Measurements from ENCODE around the gene WRNIP1. TPM values are rescaled to one million over a fixed set of nuclear protein-coding genes. Genes with fewer than 3 reads are reported as not detected.
A peak's percentile ranks its signal among the peaks of the same experiment; 100 is the strongest.

Gene WRNIP1
- total RNA-seq, 4 donors from 2014 or later = 34.1 to 50.5 (median 41.7) TPM

DNA sequence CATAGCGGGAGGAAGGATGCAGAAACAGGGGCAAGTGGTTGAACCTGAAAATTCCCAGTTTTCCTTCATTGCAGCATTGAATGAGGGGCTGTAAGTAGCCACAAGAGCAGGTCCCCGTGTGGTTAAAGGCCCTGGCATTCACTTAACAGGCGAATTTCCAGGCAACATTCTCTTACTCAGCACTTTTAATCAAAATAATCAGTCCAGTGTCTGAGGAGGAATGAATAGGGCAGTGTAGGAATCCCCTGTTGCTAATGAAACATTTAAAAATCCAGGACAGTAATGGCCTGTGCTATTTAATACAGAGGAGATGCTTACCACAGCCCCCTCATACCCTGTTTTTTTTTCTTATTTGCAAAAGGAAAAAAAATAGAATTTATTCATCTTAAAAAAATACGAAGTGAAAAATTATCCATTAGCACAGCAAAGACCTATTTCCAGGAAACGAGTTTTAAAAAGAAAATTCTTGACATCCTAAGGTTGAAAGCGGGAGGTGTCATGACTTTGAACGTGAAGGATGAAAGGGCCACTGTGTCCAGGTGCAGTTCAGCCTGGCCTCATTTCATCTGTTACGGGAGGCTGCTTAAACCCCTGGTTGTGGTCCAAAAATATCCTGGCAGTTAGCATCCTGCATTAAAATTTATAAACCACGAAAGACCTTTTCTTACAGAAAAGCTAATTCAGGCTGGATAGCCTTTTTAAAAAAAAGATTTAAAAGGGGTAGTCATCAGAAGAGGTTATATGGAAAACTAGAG is 34.7 kb upstream of the WRNIP1 start:
- H3K27ac ChIP-seq = no peak overlapping the region
- intact Hi-C loops (cut with DNase I; ENCODE audit: low total_unique reads) = no loop called here
- H3K36me3 ChIP-seq = no peaks in the 10 kb centered on the region
- no peaks in the 10 kb centered on the region for H3K27me3 ChIP-seq
- H3K4me3 ChIP-seq = no peak overlapping the region
- H3K4me1 ChIP-seq = no peaks in the 10 kb centered on the region
- no peak for DNase-seq
- TF ChIP-seq POLR2A (IDR thresholded peaks at IDR 0.05) = no peak
- TF ChIP-seq, protein P1, sequence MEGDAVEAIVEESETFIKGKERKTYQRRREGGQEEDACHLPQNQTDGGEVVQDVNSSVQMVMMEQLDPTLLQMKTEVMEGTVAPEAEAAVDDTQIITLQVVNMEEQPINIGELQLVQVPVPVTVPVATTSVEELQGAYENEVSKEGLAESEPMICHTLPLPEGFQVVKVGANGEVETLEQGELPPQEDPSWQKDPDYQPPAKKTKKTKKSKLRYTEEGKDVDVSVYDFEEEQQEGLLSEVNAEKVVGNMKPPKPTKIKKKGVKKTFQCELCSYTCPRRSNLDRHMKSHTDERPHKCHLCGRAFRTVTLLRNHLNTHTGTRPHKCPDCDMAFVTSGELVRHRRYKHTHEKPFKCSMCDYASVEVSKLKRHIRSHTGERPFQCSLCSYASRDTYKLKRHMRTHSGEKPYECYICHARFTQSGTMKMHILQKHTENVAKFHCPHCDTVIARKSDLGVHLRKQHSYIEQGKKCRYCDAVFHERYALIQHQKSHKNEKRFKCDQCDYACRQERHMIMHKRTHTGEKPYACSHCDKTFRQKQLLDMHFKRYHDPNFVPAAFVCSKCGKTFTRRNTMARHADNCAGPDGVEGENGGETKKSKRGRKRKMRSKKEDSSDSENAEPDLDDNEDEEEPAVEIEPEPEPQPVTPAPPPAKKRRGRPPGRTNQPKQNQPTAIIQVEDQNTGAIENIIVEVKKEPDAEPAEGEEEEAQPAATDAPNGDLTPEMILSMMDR (IDR thresholded peaks at IDR 0.05) = no peak
- H3K9me3 ChIP-seq = no peaks in the 10 kb centered on the region

GRCh38 chr6:2731281-2731909 is 33.8 kb upstream of the WRNIP1 start:
- no peak for TF ChIP-seq POLR2A (IDR thresholded peaks at IDR 0.05)
- TF ChIP-seq, protein P1 (IDR thresholded peaks at IDR 0.05) = no peak
- Histone ChIP-seq H3K27ac (no peak overlapping the region), H3K27me3 (no peaks in the 10 kb centered on the region), H3K9me3 (no peaks in the 10 kb centered on the region), H3K36me3 (no peaks in the 10 kb centered on the region), H3K4me3 (no peak overlapping the region), H3K4me1 (no peaks in the 10 kb centered on the region)
- intact Hi-C loops (cut with DNase I; ENCODE audit: low total_unique reads) = no loop called here
- DNase-seq = no peak

DNA sequence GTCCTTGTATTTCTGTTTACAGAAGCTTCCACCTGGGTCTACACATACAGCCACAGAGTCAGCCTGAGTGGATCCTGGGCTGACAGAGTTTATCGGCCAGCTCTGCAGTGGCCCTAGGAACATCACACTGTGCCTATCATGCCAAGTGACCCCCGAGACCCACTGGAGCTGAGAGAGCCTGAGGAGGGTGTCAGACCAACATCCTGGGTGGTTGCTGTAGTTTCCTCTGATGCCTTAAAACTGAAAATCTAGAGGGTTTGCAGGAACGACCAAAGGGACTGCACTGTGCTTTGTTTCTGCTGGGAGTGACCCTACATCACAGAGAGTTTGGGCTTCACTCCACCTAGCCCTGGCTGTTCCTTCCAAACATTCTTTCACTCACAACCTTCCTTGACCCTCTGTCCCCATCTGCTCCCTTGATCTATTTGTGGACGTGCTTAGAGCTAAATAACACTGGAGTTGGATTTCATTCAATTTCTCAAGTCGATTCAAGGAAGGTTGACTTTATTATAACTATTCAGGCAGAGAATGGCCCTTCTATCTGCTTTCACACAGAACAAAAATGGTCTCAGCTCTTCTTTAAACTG is 32.6 kb upstream of the WRNIP1 start:
- H3K9me3 ChIP-seq = no peaks in the 10 kb centered on the region
- H3K27me3 ChIP-seq = no peaks in the 10 kb centered on the region
- H3K27ac ChIP-seq = no peak overlapping the region
- intact Hi-C loops (cut with DNase I; ENCODE audit: low total_unique reads) = no loop called here
- H3K4me1 ChIP-seq = no peaks in the 10 kb centered on the region
- H3K36me3 ChIP-seq = no peaks in the 10 kb centered on the region
- no peak for TF ChIP-seq POLR2A (IDR thresholded peaks at IDR 0.05)
- TF ChIP-seq, protein P1 (IDR thresholded peaks at IDR 0.05) = no peak
- DNase-seq = no peak
- no peak overlapping the region for H3K4me3 ChIP-seq

DNA sequence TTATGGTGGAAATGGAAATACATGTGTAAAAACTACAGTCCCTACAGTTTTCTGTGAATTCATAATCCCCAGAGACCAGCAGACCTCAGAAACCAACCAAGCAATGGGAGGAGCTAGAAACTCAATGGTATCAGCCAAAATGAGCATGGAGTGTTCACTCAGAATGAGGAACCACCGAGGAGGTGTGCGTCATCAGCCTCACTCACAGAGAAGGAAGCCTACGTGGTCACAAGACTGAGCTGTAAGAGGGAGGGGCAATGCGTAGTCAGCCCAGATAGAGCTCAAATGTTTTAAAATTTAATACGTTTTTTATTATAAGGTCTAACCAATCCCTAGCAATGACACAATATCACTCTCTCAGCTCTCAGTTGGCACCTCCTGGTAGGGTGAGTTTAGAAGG is 31.9 kb upstream of the WRNIP1 start:
- no peak overlapping the region for H3K27ac ChIP-seq
- H3K9me3 ChIP-seq = no peaks in the 10 kb centered on the region
- no peak overlapping the region for H3K4me3 ChIP-seq
- no peak for TF ChIP-seq POLR2A (IDR thresholded peaks at IDR 0.05)
- TF ChIP-seq, protein P1 (IDR thresholded peaks at IDR 0.05) = no peak
- no peaks in the 10 kb centered on the region for H3K27me3 ChIP-seq
- H3K4me1 ChIP-seq = no peaks in the 10 kb centered on the region
- H3K36me3 ChIP-seq = no peaks in the 10 kb centered on the region
- DNase-seq = peak in 1 of 2 donors; percentile 25
- intact Hi-C loops (cut with DNase I; ENCODE audit: low total_unique reads) = no loop called here

Measured in uterus (tissue), 4 donors.